ENCODE data around the gene DAGLB.

- peak; percentile 99 for TF ChIP-seq CTCF (conservative IDR thresholded peaks at IDR 0.05; ENCODE audit: low read length)
- TF ChIP-seq EZH2phosphoT487 (IDR thresholded peaks at IDR 0.05; ENCODE audit: borderline replicate concordance, low read depth, low read length), result no peak
Measured at GRCh38 chr7:6435486-6436384, 12.0 kb downstream of the DAGLB start.

Data from OCI-LY7 (cell line).